HG02981 (cell line): Measurements from ENCODE around the gene ATAD2B.

Experiments
- ATAC-seq: cut with Tn5 transposase; IDR thresholded peaks from one replicate; pipeline ENCODE4 v1.9.1; 2021; ENCODE audit warnings: mild to moderate bottlenecking, moderate library complexity; ENCODE audit not compliant: unreplicated experiment

Gene ATAD2B

GRCh38 chr2:23706613-23707078 lies 220.3 kb downstream of the ATAD2B start:
- ATAC-seq: no peak

GRCh38 chr2:23705771-23706612 lies 220.9 kb downstream of the ATAD2B start:
- ATAC-seq: no peak

- ATAC-seq: no peak
These were observed 223.1 kb downstream of the ATAD2B start for GRCh38 chr2:23703583-23704385.

GRCh38 chr2:23703037-23703582 lies 223.8 kb downstream of the ATAD2B start:
- no peak for ATAC-seq

- no peak for ATAC-seq
These were observed 226.3 kb downstream of the ATAD2B start for GRCh38 chr2:23700627-23701026.

- ATAC-seq: no peak
These were observed 227.4 kb downstream of the ATAD2B start for GRCh38 chr2:23699580-23699925.

GRCh38 chr2:23698721-23699579 lies 228.0 kb downstream of the ATAD2B start:
- no peak for ATAC-seq
